GM23338 (cell line): ENCODE data around the gene CPT1A. TPM values are rescaled to one million over a fixed set of nuclear protein-coding genes. Genes with fewer than 3 reads are reported as not detected.

Source experiments
- ATAC-seq: fragments of 200-7000 bp; cut with Tn5 transposase; 3 replicates; pipeline ENCODE4 v1.9.1; 2020
- DNase-seq: peaks from one replicate; pipeline ENCODE4 v3.0.0-alpha.2; 2015; ENCODE audit warnings: low spot score
- H2AFZ ChIP-seq: fragments of 200-600 bp; sonication (generic); 2 replicates; pipeline ENCODE4 v1.8.0; 2016; ENCODE audit warnings: antibody characterized with exemption, mild to moderate bottlenecking, moderate library complexity
- H3F3A ChIP-seq: fragments of 200-600 bp; sonication (generic); replicated peaks from 2 replicates; pipeline ENCODE4 v1.8.0; 2017; ENCODE audit warnings: antibody characterized with exemption, mixed run types, low read depth
- H3K27ac ChIP-seq: fragments of 200-600 bp; sonication (generic); 2 replicates; pipeline ENCODE4 v1.6.1; 2016; ENCODE audit warnings: low read depth
- H3K27me3 ChIP-seq: fragments of 200-600 bp; sonication (generic); 2 replicates; pipeline ENCODE4 v1.8.0; 2016; ENCODE audit warnings: mild to moderate bottlenecking, mixed run types, moderate library complexity; ENCODE audit not compliant: insufficient read depth
- H3K36me3 ChIP-seq: fragments of 200-600 bp; sonication (generic); 2 replicates; pipeline ENCODE4 v1.8.0; 2016; ENCODE audit warnings: mild to moderate bottlenecking; ENCODE audit not compliant: insufficient read depth
- H3K4me1 ChIP-seq: fragments of 200-600 bp; sonication (generic); 2 replicates; pipeline ENCODE4 v1.8.0; 2016; ENCODE audit warnings: mild to moderate bottlenecking, moderate library complexity; ENCODE audit not compliant: insufficient read depth
- H3K4me2 ChIP-seq: fragments of 200-600 bp; sonication (generic); 2 replicates; pipeline ENCODE4 v1.7.1; 2017; ENCODE audit warnings: mixed run types
- H3K4me3 ChIP-seq: fragments of 200-600 bp; sonication (generic); 2 replicates; pipeline ENCODE4 v1.6.1; 2016; ENCODE audit warnings: mixed run types
- H3K79me2 ChIP-seq: fragments of 200-600 bp; sonication (generic); replicated peaks from 2 replicates; pipeline ENCODE4 v1.8.0; 2017; ENCODE audit warnings: mild to moderate bottlenecking; ENCODE audit not compliant: insufficient read depth
- H3K9me2 ChIP-seq: fragments of 200-600 bp; sonication (generic); 2 replicates; pipeline ENCODE4 v1.8.0; 2017; ENCODE audit not compliant: insufficient read depth
- H4K20me1 ChIP-seq: fragments of 200-600 bp; sonication (generic); replicated peaks from 2 replicates; pipeline ENCODE4 v1.8.0; 2017; ENCODE audit warnings: mild to moderate bottlenecking; ENCODE audit not compliant: insufficient read depth
- H3K27ac Mint-ChIP-seq: 2 replicates; pipeline ENCODE4 v1.8.0; 2020; ENCODE audit warnings: inconsistent platforms, mild to moderate bottlenecking, moderate library complexity, mixed read lengths
- H3K27me3 Mint-ChIP-seq: 3 replicates; pipeline ENCODE4 v1.8.0; 2022; ENCODE audit warnings: low read depth, mild to moderate bottlenecking, moderate library complexity, mixed read lengths, inconsistent platforms; ENCODE audit not compliant: insufficient read depth, poor library complexity
- H3K36me3 Mint-ChIP-seq: 3 replicates; pipeline ENCODE4 v1.8.0; 2021; ENCODE audit warnings: low read depth, mild to moderate bottlenecking, inconsistent platforms, moderate library complexity, mixed read lengths
- H3K4me1 Mint-ChIP-seq: 3 replicates; pipeline ENCODE4 v1.8.0; 2020; ENCODE audit warnings: mild to moderate bottlenecking, inconsistent platforms, mixed read lengths
- H3K4me3 Mint-ChIP-seq: 3 replicates; pipeline ENCODE4 v1.8.0; 2021; ENCODE audit warnings: moderate library complexity, mild to moderate bottlenecking, inconsistent platforms, mixed read lengths
- H3K9me3 Mint-ChIP-seq: 3 replicates; pipeline ENCODE4 v1.8.0; 2020; ENCODE audit warnings: moderate library complexity, mild to moderate bottlenecking, inconsistent platforms, mixed read lengths
- EZH2 ChIP-seq: fragments of 200-600 bp; sonication (generic); IDR thresholded peaks from one replicate; pipeline ENCODE4 v1.8.0; 2017; ENCODE audit warnings: antibody characterized with exemption, mild to moderate bottlenecking, low read depth; ENCODE audit not compliant: unreplicated experiment
- EZH2phosphoT487 ChIP-seq: fragments of 200-600 bp; sonication (generic); IDR thresholded peaks from one replicate; pipeline ENCODE4 v1.8.1; 2018; ENCODE audit warnings: antibody characterized with exemption; ENCODE audit not compliant: unreplicated experiment
- JUNB ChIP-seq: IDR thresholded peaks from one replicate; pipeline ENCODE4 v1.6.1; 2016; ENCODE audit warnings: antibody characterized with exemption; ENCODE audit not compliant: unreplicated experiment
- NANOG ChIP-seq: IDR thresholded peaks from 2 replicates; pipeline ENCODE4 v1.6.1; 2016; ENCODE audit warnings: antibody characterized with exemption, borderline replicate concordance
- POLR2AphosphoS5 ChIP-seq: IDR thresholded peaks from 2 replicates; pipeline ENCODE4 v1.6.1; 2016; ENCODE audit warnings: antibody characterized with exemption, low read depth
- STAT1 ChIP-seq: IDR thresholded peaks from one replicate; pipeline ENCODE4 v1.6.1; 2016; ENCODE audit warnings: antibody characterized with exemption; ENCODE audit not compliant: unreplicated experiment
- ZNF114 ChIP-seq: fragments of 250-450 bp; sonication (Bioruptor Pico); IDR thresholded peaks from 2 replicates; pipeline ENCODE4 v1.5.0; 2020; ENCODE audit warnings: mild to moderate bottlenecking, moderate library complexity
- polyA plus RNA-seq: library from polyadenylated mRNA; unstranded; fragments of >200 nt; fragmentation: Nextera tagmentation; extraction: Ambion mirVana; gene quantifications from 2 replicates; pipeline ENCODE4 v1.2.1, GENCODE V29; 2016
- total RNA-seq: library from RNA; depleted of rRNA; stranded (reverse); fragments of >200 nt; shearing (Covaris generic); gene quantifications from 2 replicates; pipeline ENCODE4 v1.2.3, GENCODE V29; 2014
- TF ChIP-seq, protein P1 (sequence below): IDR thresholded peaks from one replicate; pipeline ENCODE4 v1.6.1; 2018; ENCODE audit warnings: antibody characterized with exemption; ENCODE audit not compliant: unreplicated experiment
- TF ChIP-seq, protein P2 (sequence below): fragments of 250-450 bp; sonication (Bioruptor Pico); IDR thresholded peaks from 2 replicates; pipeline ENCODE4 v1.5.0; 2020; ENCODE audit warnings: mild to moderate bottlenecking, moderate library complexity

Gene CPT1A
- total and polyA plus RNA-seq, 2 experiments from 2014 or later: 2.6 to 9.5 TPM

DNA sequence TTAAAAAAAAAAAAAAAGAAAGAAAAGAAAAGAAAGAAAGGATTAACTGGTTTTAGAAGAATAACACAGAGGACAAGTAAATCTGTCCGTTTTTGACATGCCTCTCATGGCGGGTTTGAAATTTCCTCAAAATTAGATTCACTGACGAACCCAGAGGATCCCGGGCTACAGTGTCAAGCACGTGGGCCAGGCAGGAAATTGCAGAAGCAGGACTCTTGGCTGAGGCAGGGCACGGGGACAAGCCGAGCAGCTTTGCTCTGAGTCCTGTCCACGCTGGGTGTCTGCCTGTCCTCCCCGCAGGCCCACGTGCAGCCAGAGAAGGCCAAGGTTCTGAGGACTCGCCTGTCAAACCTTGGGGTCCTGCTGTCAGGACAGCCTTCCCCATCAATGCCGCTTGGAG, 132.7 kb downstream of the CPT1A start:
- no peak overlapping the region for H3K4me3 Mint-ChIP-seq
- peaks cover 33% of the 10 kb centered on the region for H3K4me1 ChIP-seq

DNA sequence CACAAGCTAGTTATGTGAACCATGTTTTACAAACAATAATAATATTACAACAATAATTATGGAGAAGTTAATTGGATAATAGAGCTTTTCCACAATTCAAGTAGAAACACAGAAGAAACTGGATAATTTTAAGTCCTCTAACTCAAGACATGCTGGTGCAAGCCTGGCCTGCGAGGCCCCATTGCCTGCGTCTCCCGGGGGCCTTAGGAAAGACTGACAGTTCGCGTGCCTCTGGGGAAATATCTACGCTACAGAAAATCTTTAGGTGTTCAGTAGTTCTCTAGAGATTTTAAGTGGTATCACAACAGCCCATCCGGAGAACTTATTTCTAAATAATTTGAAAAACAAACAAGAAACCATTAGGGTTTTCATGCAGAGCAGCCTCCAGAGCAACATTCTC, 134.2 kb downstream of the CPT1A start:
- Histone ChIP-seq H3K27ac (0 out of 2 replicates have a peak overlapping the region, but pooled peaks have one; percentile 32), H3K27me3 (no peaks in the 10 kb centered on the region), H3K4me3 (no peak overlapping the region), H3K4me2 (no peak overlapping the region), H3K79me2 (no peaks in the 10 kb centered on the region), H2AFZ (no peak overlapping the region), H4K20me1 (no peaks in the 10 kb centered on the region), H3K9me2 (no peaks in the 10 kb centered on the region), H3F3A (peaks cover 7% of the 10 kb centered on the region; the same call in 1 of the 2 replicates), H3K36me3 (no peaks in the 10 kb centered on the region; the same call in 1 of the 2 replicates), H3K4me1 (peaks cover 33% of the 10 kb centered on the region)
- TF ChIP-seq, protein P1, sequence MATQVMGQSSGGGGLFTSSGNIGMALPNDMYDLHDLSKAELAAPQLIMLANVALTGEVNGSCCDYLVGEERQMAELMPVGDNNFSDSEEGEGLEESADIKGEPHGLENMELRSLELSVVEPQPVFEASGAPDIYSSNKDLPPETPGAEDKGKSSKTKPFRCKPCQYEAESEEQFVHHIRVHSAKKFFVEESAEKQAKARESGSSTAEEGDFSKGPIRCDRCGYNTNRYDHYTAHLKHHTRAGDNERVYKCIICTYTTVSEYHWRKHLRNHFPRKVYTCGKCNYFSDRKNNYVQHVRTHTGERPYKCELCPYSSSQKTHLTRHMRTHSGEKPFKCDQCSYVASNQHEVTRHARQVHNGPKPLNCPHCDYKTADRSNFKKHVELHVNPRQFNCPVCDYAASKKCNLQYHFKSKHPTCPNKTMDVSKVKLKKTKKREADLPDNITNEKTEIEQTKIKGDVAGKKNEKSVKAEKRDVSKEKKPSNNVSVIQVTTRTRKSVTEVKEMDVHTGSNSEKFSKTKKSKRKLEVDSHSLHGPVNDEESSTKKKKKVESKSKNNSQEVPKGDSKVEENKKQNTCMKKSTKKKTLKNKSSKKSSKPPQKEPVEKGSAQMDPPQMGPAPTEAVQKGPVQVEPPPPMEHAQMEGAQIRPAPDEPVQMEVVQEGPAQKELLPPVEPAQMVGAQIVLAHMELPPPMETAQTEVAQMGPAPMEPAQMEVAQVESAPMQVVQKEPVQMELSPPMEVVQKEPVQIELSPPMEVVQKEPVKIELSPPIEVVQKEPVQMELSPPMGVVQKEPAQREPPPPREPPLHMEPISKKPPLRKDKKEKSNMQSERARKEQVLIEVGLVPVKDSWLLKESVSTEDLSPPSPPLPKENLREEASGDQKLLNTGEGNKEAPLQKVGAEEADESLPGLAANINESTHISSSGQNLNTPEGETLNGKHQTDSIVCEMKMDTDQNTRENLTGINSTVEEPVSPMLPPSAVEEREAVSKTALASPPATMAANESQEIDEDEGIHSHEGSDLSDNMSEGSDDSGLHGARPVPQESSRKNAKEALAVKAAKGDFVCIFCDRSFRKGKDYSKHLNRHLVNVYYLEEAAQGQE: no peak
- no peak for TF ChIP-seq EZH2phosphoT487
- no peak for TF ChIP-seq STAT1
- no peak for TF ChIP-seq POLR2AphosphoS5
- TF ChIP-seq, protein P2, sequence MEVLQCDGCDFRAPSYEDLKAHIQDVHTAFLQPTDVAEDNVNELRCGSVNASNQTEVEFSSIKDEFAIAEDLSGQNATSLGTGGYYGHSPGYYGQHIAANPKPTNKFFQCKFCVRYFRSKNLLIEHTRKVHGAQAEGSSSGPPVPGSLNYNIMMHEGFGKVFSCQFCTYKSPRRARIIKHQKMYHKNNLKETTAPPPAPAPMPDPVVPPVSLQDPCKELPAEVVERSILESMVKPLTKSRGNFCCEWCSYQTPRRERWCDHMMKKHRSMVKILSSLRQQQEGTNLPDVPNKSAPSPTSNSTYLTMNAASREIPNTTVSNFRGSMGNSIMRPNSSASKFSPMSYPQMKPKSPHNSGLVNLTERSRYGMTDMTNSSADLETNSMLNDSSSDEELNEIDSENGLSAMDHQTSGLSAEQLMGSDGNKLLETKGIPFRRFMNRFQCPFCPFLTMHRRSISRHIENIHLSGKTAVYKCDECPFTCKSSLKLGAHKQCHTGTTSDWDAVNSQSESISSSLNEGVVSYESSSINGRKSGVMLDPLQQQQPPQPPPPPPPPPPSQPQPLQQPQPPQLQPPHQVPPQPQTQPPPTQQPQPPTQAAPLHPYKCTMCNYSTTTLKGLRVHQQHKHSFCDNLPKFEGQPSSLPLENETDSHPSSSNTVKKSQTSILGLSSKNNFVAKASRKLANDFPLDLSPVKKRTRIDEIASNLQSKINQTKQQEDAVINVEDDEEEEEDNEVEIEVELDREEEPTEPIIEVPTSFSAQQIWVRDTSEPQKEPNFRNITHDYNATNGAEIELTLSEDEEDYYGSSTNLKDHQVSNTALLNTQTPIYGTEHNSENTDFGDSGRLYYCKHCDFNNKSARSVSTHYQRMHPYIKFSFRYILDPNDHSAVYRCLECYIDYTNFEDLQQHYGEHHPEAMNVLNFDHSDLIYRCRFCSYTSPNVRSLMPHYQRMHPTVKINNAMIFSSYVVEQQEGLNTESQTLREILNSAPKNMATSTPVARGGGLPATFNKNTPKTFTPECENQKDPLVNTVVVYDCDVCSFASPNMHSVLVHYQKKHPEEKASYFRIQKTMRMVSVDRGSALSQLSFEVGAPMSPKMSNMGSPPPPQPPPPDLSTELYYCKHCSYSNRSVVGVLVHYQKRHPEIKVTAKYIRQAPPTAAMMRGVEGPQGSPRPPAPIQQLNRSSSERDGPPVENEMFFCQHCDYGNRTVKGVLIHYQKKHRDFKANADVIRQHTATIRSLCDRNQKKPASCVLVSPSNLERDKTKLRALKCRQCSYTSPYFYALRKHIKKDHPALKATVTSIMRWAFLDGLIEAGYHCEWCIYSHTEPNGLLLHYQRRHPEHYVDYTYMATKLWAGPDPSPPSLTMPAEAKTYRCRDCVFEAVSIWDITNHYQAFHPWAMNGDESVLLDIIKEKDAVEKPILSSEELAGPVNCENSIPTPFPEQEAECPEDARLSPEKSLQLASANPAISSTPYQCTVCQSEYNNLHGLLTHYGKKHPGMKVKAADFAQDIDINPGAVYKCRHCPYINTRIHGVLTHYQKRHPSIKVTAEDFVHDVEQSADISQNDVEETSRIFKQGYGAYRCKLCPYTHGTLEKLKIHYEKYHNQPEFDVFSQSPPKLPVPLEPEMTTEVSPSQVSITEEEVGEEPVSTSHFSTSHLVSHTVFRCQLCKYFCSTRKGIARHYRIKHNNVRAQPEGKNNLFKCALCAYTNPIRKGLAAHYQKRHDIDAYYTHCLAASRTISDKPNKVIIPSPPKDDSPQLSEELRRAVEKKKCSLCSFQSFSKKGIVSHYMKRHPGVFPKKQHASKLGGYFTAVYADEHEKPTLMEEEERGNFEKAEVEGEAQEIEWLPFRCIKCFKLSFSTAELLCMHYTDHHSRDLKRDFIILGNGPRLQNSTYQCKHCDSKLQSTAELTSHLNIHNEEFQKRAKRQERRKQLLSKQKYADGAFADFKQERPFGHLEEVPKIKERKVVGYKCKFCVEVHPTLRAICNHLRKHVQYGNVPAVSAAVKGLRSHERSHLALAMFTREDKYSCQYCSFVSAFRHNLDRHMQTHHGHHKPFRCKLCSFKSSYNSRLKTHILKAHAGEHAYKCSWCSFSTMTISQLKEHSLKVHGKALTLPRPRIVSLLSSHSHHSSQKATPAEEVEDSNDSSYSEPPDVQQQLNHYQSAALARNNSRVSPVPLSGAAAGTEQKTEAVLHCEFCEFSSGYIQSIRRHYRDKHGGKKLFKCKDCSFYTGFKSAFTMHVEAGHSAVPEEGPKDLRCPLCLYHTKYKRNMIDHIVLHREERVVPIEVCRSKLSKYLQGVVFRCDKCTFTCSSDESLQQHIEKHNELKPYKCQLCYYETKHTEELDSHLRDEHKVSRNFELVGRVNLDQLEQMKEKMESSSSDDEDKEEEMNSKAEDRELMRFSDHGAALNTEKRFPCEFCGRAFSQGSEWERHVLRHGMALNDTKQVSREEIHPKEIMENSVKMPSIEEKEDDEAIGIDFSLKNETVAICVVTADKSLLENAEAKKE: no peak
- no peak for TF ChIP-seq EZH2
- TF ChIP-seq ZNF114 (CRISPR knock-in tag): no peak
- TF ChIP-seq NANOG: no peak
- Mint-ChIP-seq H3K36me3 (no peaks in the 10 kb centered on the region; the same call in 2 of the 3 replicates), H3K9me3 (no peaks in the 10 kb centered on the region), H3K4me3 (no peak overlapping the region), H3K27ac (peak overlapping the region; percentile 64; the same call in 1 of the 2 replicates), H3K4me1 (peaks cover 46% of the 10 kb centered on the region), H3K27me3 (peaks cover 7% of the 10 kb centered on the region)
- DNase-seq (no peak), ATAC-seq (no peak)

More for the DNA sequence above, 132.7 kb downstream of the CPT1A start:
- H3F3A ChIP-seq: peaks cover 7% of the 10 kb centered on the region; the same call in 1 of the 2 replicates
- no peak for DNase-seq
- peaks cover 48% of the 10 kb centered on the region for H3K4me1 Mint-ChIP-seq
- no peaks in the 10 kb centered on the region for H3K9me2 ChIP-seq
- no peak overlapping the region for H3K27ac Mint-ChIP-seq
- H3K79me2 ChIP-seq: no peaks in the 10 kb centered on the region
- no peak overlapping the region for H3K4me3 ChIP-seq
- no peak for ATAC-seq
- H3K27ac ChIP-seq: no peak overlapping the region
- H3K27me3 Mint-ChIP-seq: peaks cover 7% of the 10 kb centered on the region
- no peak overlapping the region for H2AFZ ChIP-seq
- H4K20me1 ChIP-seq: no peaks in the 10 kb centered on the region
- no peaks in the 10 kb centered on the region for H3K27me3 ChIP-seq
- H3K36me3 ChIP-seq: no peaks in the 10 kb centered on the region; the same call in 1 of the 2 replicates
- H3K9me3 Mint-ChIP-seq: no peaks in the 10 kb centered on the region
- TF ChIP-seq JUNB: no peak
- no peak overlapping the region for H3K4me2 ChIP-seq
- H3K36me3 Mint-ChIP-seq: no peaks in the 10 kb centered on the region; the same call in 2 of the 3 replicates
